GM21717 (cell line): ENCODE results near the gene SPPL2B.
A peak's percentile ranks its signal among the peaks of the same experiment; 100 is the strongest.
"Not testable (repeated sequence)": the region's sequence is repeated elsewhere in the genome, so short reads cannot be mapped to it uniquely, and the experiment has no call there.

ENCODE experiments used
- ATAC-seq: cut with Tn5 transposase; IDR thresholded peaks from one replicate; pipeline ENCODE4 v1.9.1; 2021; ENCODE audit warnings: mild to moderate bottlenecking, moderate library complexity; ENCODE audit not compliant: unreplicated experiment

The SPPL2B gene

GRCh38 chr19:2328401-2329148 is at the start of gene SPPL2B, which contains the start of gene LSM7:
Gene SPPL2B (plus strand): TSS chr19:2328684. CDS start chr19:2328710, 26 bp downstream.
Gene LSM7 (minus strand): TSS chr19:2328586. CDS start chr19:2328566, 20 bp downstream.
- peak; percentile 42 for ATAC-seq

- no peak for ATAC-seq
Measured at GRCh38 chr19:2280633-2281264, 47.7 kb upstream of the SPPL2B start.

- not testable (repeated sequence) for ATAC-seq
Measured at GRCh38 chr19:2281265-2282061, 47.0 kb upstream of the SPPL2B start.

DNA sequence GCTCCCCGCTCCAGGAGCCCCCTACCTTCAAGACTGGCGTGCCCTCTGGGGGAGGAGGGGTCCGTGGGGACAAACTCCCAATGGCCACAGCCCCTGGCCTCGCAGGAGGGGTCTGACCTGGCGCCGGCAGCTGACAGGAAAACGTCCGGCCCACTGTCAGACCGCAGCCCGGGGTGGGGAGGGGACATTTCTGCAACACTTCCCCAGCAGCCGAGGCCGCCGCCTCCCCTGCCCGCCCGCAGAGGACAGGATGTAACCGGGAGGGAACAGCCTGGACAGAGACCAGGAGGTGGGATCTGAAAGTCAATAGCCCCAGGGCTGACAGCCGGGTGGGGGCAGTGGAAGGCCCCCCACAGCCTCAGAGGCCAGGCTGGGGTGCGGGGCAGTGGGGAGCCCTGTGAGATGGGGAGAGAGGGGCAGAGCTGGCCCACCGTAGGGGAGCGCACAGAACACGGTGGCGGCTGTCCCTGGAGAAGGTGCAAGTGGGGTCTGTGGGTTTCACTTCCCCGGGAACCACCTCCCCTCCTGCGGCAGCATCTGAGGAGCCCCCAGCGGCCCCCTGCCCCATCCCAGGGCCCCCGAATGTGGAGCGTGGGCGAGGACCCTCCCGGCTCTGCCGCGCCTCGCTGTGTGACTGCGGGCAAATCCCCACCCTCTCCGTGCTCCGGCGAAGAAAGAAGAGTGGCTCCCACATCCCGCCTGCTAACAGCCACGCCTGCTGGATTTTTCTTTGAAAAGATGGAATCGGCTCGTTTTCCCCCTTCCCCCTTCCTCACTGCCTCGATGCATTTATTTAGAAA is 46.2 kb upstream of the SPPL2B start, which contains the start of gene PEAK3:
Gene PEAK3 (minus strand): TSS at position 114 of the 800 bp plus-strand sequence. CDS start 1,244 bp downstream, outside the sequence.
- ATAC-seq = no peak

GRCh38 chr19:2282862-2283237 is 45.6 kb upstream of the SPPL2B start:
- no peak for ATAC-seq

GRCh38 chr19:2283835-2284507 is 44.5 kb upstream of the SPPL2B start:
- no peak for ATAC-seq

DNA sequence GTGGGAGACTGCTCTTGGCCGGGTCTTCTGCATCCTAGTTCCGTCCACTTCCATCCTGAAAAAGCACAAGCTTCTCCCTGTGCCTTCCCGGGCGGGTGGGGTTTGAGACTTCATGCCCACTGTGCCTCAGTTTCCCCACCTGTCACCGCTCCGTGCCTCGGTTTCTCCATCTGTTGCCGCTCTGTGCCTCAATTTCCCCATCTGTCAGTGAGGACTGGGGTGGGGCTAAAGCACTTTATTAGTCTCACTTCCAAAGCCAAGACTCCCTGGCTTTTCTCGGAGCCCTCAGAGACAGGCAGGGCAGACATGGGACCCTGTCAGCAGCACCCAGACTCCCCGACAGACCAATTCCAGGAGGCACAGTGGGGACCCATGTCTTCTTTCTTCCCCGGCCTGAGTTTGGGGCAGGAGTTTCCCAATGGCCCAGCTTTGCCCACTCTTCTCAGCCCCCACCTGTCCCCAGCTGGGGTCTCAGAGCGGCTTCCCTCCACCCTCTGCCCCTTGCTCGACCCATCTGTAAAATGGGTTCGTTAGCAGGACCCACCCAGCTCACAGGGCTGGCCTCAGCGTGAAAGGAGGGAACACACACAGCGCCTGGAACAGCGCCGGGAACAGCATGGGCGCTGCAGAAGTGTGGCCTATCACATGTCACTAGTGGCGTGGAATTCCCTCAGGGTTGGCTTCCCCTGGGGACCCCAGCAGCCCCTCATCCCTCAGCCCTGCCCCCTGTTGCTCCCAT is 41.9 kb upstream of the SPPL2B start:
- ATAC-seq = no peak

DNA sequence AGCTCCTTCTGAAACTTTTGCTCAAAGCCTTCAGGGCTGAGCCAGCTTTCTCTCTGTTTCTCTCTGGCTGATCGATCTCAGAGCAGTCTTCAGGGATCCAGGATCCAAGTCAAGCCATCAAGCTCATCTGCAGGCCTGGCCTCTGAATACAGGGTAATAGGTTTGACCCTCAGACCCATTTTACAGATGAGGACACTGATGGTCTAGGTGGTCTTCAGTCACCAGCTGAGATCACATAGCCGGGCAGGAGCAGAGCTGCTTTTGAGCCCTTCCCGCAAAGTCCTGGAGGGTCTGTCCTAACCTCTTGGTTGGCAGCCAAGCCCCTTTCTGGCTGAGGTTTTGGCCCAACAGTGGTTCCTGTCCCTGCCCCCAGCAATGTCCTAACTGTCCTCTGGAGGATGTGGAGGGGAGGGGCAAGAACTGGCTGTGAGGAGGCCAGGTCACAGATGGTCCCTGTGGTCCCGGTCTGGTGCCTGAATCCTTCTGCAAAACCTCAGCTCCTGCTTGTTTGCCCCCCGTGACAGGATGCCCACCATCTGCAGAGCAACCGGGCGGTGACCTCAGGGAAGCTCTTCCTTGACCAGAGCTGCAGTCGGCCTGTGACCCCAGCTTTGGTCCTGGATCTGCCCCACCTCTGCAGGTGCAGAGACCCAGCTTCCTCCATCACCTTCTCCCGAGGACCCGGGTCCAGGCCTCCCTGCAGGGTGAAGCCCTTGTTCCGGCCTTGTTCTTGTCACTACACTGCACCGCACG is 40.7 kb upstream of the SPPL2B start:
- ATAC-seq = no peak

DNA sequence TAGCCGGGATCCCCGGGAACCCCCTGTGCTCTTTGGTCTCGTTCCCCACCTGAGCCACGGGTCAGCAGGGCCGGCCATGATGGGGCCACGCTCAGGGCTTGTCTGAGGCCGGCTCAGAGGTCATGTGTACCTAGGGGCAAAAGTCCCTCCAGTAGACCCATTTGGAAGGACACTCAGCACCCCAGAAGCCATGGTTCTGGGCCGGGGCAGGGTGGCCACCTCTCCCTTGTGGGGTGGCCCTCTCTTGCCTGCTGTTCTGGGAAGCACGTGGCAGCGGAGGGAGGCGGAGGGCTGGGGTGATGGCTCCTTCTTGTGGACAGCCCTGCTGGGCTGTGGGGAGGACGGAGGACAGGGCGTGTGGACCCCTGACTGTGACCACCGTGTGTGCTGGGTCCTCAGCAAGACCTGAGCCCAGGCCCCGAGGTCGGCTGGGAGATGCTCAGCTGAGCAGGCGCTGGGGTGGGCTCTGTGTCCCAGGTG is 40.1 kb upstream of the SPPL2B start:
- ATAC-seq = no peak

DNA sequence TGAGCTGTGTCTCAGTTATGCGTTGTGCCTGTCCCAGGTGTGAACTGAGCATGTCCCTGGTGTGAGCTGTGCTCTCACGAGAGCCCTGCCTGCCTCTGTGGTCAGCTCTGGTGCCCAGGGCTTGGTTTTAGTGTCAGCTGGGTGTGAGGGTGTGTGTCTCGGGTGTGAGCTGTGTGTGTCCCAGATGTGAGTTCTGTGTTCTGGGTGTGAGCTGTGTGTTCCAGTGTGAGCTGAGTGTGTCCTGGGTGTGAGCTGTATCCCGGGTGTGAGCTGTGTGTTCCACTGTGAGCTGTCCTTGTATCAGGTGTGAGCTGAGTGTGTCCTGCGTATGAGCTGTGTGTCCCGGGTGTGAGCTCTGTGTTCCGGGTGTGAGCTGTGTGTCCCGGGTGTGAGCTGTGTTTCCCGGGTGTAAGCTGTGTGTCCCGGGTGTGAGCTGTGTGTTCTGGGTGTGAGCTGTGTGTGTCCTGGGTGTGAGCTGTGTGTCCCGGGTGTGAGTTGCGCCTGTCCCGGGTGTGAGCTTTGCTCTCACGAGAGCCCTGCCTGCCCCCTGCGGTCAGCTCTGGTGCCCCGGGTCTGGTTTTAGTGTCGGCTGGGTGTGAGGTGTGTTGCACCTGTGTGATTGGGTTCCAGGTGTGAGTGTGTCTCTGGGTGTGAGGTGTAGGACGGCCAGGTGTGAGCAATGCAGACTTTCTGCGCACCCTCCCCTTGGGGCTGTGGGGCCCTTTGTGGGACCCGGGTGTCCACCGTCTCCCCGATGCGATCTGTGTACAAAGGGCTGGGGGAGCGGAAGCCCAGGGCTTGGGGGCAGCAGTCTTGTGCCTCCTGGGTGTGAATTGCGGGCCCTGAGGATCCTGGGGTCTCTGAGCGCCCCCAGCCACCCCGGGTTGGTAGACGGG is 39.4 kb upstream of the SPPL2B start:
- ATAC-seq = no peak

DNA sequence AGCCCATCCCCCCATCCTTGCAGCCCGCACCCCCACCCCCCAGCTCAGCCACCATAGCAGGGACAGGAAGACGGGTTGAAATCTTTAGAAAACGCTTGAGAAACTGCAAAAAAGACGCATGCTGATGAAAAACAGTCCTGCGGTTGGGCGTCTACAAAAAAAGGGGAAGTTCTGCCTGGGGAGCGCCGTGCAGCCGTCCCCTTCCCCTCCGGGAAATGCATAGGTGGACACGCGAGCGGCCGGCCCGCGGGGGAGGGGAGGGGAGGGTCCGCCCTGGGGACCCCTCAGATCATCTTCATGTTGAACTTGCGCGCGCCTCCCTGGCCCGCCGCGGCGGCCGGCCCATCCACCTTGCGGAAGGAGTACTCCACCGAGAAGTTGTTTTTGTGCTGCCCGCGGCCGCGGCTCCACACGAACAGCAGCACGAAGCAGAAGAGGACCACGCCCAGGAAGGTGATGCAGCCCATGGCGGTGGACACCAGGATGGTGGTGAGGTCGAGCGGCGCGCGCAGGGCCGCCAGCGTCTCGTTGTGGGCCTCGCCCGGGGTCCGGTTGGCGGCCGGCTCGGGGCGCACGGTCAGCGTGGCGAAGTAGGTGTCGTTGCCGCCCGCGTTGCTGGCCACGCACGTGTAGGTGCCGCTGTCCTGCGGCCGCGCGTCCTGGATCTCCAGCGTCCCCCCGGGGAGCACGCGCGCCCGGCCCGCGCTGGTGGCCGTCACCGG is 38.6 kb upstream of the SPPL2B start:
- ATAC-seq = no peak

- ATAC-seq = no peak
Measured at GRCh38 chr19:2290441-2291184, 37.9 kb upstream of the SPPL2B start.

GRCh38 chr19:2291185-2291751 is 37.2 kb upstream of the SPPL2B start:
- no peak for ATAC-seq

- no peak for ATAC-seq
Measured at GRCh38 chr19:2294687-2295335, 33.7 kb upstream of the SPPL2B start.

- ATAC-seq = no peak
Measured at GRCh38 chr19:2296141-2296540, 32.3 kb upstream of the SPPL2B start.
